Measurements from ENCODE around the gene ACADSB. TPM values are rescaled to one million over a fixed set of nuclear protein-coding genes. Genes with fewer than 3 reads are reported as not detected.

The ACADSB gene
- total RNA-seq, 3 donors from 2014 or later = 34.8 to 48.9 (median 38.2) TPM

DNA sequence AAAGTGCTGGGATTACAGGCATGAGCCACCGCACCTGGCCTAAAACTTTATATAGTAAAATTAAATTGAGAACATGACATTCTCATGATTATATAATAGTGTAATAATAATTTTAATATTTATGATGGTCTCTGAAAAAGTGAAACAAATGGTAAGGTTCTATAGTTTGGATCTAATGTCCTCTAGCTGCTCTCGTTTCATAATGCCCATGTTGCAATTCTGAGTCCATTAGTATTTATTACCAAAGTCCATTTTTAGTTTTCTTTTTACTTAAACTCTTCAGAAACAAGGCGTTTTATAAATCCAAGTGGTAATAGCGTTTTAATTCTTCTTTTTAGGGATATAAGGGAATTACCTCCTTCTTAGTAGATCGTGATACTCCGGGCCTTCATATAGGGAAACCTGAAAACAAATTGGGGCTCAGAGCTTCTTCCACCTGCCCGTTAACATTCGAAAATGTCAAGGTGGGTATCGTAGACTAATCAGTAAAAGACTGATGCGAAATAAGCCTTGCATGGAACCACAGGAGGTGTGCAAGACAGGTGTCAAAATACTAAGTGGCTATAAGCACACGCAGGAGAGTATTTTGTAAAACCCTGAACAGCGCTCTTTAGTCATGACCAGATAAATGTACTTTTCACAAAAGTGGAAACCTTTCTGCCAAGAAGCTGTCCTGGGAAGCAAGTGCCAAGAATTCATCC, 34.1 kb downstream of the ACADSB start:
- Histone ChIP-seq H3K4me1 (ENCODE audit: low read depth) (no peaks in the 10 kb centered on the region), H3K9me3 (no peaks in the 10 kb centered on the region), H3K4me3 (no peak overlapping the region), H3K36me3 (ENCODE audit: low read depth) (no peaks in the 10 kb centered on the region)
- ATAC-seq (no peak), DNase-seq (no peak)
- intact Hi-C loops (cut with DNase I, micrococcal nuclease) = loop anchor here in 1 of 2 donors (10.0 kb wide), 1 partner anchor 522 kb away; no protein-coding TSS in a partner anchor
- TF ChIP-seq, protein P1, sequence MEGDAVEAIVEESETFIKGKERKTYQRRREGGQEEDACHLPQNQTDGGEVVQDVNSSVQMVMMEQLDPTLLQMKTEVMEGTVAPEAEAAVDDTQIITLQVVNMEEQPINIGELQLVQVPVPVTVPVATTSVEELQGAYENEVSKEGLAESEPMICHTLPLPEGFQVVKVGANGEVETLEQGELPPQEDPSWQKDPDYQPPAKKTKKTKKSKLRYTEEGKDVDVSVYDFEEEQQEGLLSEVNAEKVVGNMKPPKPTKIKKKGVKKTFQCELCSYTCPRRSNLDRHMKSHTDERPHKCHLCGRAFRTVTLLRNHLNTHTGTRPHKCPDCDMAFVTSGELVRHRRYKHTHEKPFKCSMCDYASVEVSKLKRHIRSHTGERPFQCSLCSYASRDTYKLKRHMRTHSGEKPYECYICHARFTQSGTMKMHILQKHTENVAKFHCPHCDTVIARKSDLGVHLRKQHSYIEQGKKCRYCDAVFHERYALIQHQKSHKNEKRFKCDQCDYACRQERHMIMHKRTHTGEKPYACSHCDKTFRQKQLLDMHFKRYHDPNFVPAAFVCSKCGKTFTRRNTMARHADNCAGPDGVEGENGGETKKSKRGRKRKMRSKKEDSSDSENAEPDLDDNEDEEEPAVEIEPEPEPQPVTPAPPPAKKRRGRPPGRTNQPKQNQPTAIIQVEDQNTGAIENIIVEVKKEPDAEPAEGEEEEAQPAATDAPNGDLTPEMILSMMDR (IDR thresholded peaks at IDR 0.05) = no peak

DNA sequence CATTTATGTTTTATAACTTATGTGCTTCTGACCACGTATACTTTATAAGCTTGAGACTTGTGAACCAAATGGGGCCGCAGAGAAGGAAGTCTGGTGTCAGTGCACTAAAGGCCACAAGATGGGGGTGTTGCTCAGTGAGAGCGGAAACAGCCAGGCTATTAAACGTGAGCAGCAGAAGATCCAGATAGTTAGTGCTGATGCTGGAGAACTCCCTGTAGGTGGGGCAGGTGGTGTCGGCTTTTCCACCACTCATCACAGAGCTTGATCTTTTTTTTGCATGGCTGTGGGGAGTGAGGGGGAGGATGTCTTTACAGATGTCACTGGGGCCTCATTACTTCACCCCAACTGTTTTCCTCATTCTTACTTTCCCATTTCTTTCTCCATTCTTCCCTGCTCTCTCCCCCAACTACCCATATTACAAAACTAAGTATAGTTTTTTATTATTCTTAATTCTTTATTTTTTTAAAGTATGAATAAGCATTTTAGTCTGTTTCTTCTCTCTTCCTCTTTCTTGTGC, 34.7 kb downstream of the ACADSB start:
- DNase-seq (peak in 2 of 3 donors; percentile 43 to 59), ATAC-seq (peak; percentile 91)
- intact Hi-C loops (cut with DNase I, micrococcal nuclease) = loop anchor here in 1 of 2 donors (10.0 kb wide), 1 partner anchor 521 kb away; no protein-coding TSS in a partner anchor
- H3K9me3 ChIP-seq = no peaks in the 10 kb centered on the region
- H3K4me1 ChIP-seq (ENCODE audit: low read depth) = no peaks in the 10 kb centered on the region
- TF ChIP-seq, protein P1 (IDR thresholded peaks at IDR 0.05) = peak; percentile 43
- H3K36me3 ChIP-seq (ENCODE audit: low read depth) = no peaks in the 10 kb centered on the region
- no peak overlapping the region for H3K4me3 ChIP-seq

DNA sequence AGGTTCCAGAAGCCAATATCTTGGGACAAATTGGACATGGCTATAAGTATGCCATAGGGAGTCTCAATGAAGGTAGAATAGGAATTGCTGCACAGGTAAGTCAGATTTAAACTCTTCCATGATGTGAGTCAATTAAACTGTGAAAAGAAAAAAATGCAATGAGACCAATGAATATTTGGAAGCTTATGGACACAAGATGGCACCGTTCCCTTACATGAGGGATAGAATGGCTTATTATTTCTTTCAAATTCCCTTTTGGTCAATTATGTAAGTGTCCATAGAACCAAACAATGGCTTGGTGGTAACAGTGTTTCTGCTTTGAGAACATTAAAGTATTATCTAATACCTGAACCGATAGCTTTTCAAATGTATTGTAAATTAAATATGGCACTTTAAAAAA, 35.6 kb downstream of the ACADSB start:
- Histone ChIP-seq H3K36me3 (ENCODE audit: low read depth) (no peaks in the 10 kb centered on the region), H3K9me3 (no peaks in the 10 kb centered on the region), H3K4me3 (no peak overlapping the region), H3K4me1 (ENCODE audit: low read depth) (no peaks in the 10 kb centered on the region)
- no peak for ATAC-seq
- intact Hi-C loops (cut with DNase I, micrococcal nuclease) = loop anchor here in 1 of 2 donors (10.0 kb wide), 1 partner anchor 520 kb away; no protein-coding TSS in a partner anchor
- TF ChIP-seq, protein P1 (IDR thresholded peaks at IDR 0.05) = no peak
- no peak for DNase-seq

DNA sequence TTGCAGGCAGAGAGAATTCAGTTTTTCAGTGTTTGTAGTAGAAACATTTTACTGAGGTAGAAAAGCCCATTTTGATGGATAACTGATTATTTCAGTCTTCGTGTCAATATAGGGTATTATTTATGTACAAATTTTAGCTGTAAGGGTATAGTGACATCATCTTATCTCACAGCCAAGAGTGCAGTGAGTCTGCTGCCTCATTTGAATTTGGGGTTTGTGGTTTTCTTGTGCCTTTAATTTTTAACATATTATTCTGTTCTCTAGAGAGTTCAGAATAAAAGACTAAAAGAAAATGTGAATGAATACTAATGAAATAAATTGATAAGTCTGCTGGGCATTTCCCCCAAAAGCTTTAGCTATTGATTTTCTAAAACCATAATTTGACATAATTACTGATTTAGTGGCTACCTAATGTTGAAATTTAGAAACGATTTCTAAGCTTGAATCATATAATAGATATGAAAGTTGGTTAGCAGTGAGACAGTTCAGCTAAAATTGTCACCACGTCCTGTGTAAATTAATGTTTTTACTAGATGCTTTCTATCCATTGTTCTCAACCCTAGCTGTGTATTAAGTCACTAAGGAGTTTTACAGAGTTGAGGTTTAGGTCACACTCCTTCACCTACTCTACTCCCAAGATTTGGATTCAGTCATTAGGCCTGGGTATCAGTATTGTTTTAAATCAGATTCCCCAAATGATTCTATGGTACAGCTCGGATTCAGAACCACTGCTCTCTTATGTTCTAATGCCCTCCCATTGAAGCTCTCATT, 37.3 kb downstream of the ACADSB start:
- Histone ChIP-seq H3K4me1 (ENCODE audit: low read depth) (no peaks in the 10 kb centered on the region), H3K36me3 (ENCODE audit: low read depth) (no peaks in the 10 kb centered on the region), H3K9me3 (no peaks in the 10 kb centered on the region), H3K4me3 (no peak overlapping the region)
- no peak for DNase-seq
- TF ChIP-seq, protein P1 (IDR thresholded peaks at IDR 0.05) = no peak
- intact Hi-C loops (cut with DNase I, micrococcal nuclease) = loop anchor here in 1 of 2 donors (10.0 kb wide), 1 partner anchor 519 kb away; no protein-coding TSS in a partner anchor
- no peak for ATAC-seq

DNA sequence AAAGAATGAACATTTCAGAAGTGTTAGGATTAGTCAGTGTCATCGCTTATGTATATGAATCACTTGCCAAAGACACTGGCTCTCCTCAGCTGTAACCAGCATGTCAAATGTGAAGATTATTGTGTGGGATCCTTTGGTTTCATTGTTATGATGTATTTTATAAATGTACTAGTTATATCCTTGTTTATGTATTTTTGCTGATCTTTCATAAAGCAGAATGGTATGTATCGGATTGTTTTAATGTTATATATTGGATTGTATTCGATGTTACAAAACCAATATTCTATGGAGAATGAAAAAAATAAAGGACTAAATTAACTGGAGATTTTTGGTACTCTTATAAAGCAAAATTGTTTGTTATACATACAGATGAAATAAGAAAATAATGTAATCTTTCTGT, 49.2 kb downstream of the ACADSB start:
- no peaks in the 10 kb centered on the region for H3K4me1 ChIP-seq (ENCODE audit: low read depth)
- no peaks in the 10 kb centered on the region for H3K9me3 ChIP-seq
- intact Hi-C loops (cut with DNase I, micrococcal nuclease) = no loop called here
- no peaks in the 10 kb centered on the region for H3K36me3 ChIP-seq (ENCODE audit: low read depth)
- H3K4me3 ChIP-seq = no peak overlapping the region
- ATAC-seq (no peak), DNase-seq (no peak)
- TF ChIP-seq, protein P1 (IDR thresholded peaks at IDR 0.05) = no peak
